Neural cell (in vitro differentiated cells): ENCODE measurements around the gene EML4. TPM values are rescaled to one million over a fixed set of nuclear protein-coding genes. Genes with fewer than 3 reads are reported as not detected.

Source experiments
- H2AFZ ChIP-seq: fragments of 200-600, 300-800 bp; sonication (generic), shearing (Covaris generic); 2 replicates; pipeline ENCODE4 v1.6.0; 2014; ENCODE audit warnings: low read depth, mild to moderate bottlenecking, antibody characterized with exemption, low read length, moderate library complexity
- H3F3A ChIP-seq: fragments of 200-600 bp; shearing (Covaris generic); 2 replicates; pipeline ENCODE4 v1.6.1; 2016; ENCODE audit warnings: mild to moderate bottlenecking, moderate library complexity, mixed read lengths, antibody characterized with exemption, low read length; ENCODE audit not compliant: insufficient read depth, poor library complexity, severe bottlenecking
- H3K27ac ChIP-seq: fragments of 200-600, 300-800 bp; sonication (generic), shearing (Covaris generic); 2 replicates; pipeline ENCODE4 v1.5.1; 2014; ENCODE audit warnings: mild to moderate bottlenecking, low read length, moderate library complexity
- H3K27me3 ChIP-seq: fragments of 300-800, 200-600 bp; sonication (generic), shearing (Covaris generic); 2 replicates; pipeline ENCODE4 v1.6.0; 2014; ENCODE audit warnings: mild to moderate bottlenecking, low read depth, low read length, moderate library complexity; ENCODE audit not compliant: insufficient read depth
- H3K36me3 ChIP-seq: fragments of 300-800, 200-600 bp; sonication (generic), shearing (Covaris generic); 2 replicates; pipeline ENCODE4 v1.5.1; 2014; ENCODE audit warnings: mild to moderate bottlenecking, antibody characterized with exemption, low read length, moderate library complexity; ENCODE audit not compliant: insufficient read depth
- H3K4me2 ChIP-seq: fragments of 300-800, 200-600 bp; sonication (generic), shearing (Covaris generic); 2 replicates; pipeline ENCODE4 v1.6.0; 2014; ENCODE audit warnings: mild to moderate bottlenecking, low read length
- H3K4me3 ChIP-seq: fragments of 300-800, 200-600 bp; sonication (generic), shearing (Covaris generic); 2 replicates; pipeline ENCODE4 v1.5.1; 2014; ENCODE audit warnings: mild to moderate bottlenecking, low read length, moderate library complexity
- H3K79me2 ChIP-seq: fragments of 200-600 bp; shearing (Covaris generic); replicated peaks from 2 replicates; pipeline ENCODE4 v1.6.0; 2014; ENCODE audit warnings: mild to moderate bottlenecking, low read length, moderate library complexity; ENCODE audit not compliant: insufficient read depth
- H3K9ac ChIP-seq: fragments of 300-800, 200-600 bp; sonication (generic), shearing (Covaris generic); 2 replicates; pipeline ENCODE4 v1.6.1; 2016; ENCODE audit warnings: mild to moderate bottlenecking, low read length, mixed read lengths
- H3K9me2 ChIP-seq: fragments of 200-600 bp; shearing (Covaris generic); 2 replicates; pipeline ENCODE4 v1.6.1; 2016; ENCODE audit warnings: mild to moderate bottlenecking, low read length, mixed read lengths; ENCODE audit not compliant: insufficient read depth
- H3K9me3 ChIP-seq: fragments of 200-600, 300-800 bp; sonication (generic), shearing (Covaris generic); 2 replicates; pipeline ENCODE4 v1.6.1; 2016; ENCODE audit warnings: mild to moderate bottlenecking, mixed run types, low read length, moderate library complexity, mixed read lengths
- H4K20me1 ChIP-seq: fragments of 200-600 bp; shearing (Covaris generic); 2 replicates; pipeline ENCODE4 v1.6.1; 2016; ENCODE audit warnings: mild to moderate bottlenecking, mixed run types; ENCODE audit not compliant: insufficient read depth
- EP300 ChIP-seq: fragments of 450-650 bp; conservative IDR thresholded peaks from 2 replicates; pipeline ENCODE4 v1.6.1; 2014; ENCODE audit warnings: antibody characterized with exemption, mild to moderate bottlenecking, moderate library complexity; ENCODE audit not compliant: poor library complexity, severe bottlenecking
- EZH2 ChIP-seq: fragments of 200-600, 300-800 bp; shearing (Covaris generic), sonication (generic); IDR thresholded peaks from 2 replicates; pipeline ENCODE4 v1.6.1; 2014; ENCODE audit warnings: antibody characterized with exemption, low read length, borderline replicate concordance, mild to moderate bottlenecking; ENCODE audit not compliant: insufficient read depth, poor library complexity, severe bottlenecking
- MXI1 ChIP-seq: fragments of 450-650 bp; conservative IDR thresholded peaks from 2 replicates; pipeline ENCODE4 v1.6.1; 2014; ENCODE audit warnings: antibody characterized with exemption, mild to moderate bottlenecking; ENCODE audit not compliant: poor library complexity, severe bottlenecking
- POLR2AphosphoS5 ChIP-seq: IDR thresholded peaks from 2 replicates; pipeline ENCODE4 v1.6.1; 2012
- RAD21 ChIP-seq: fragments of 450-650 bp; conservative IDR thresholded peaks from 2 replicates; pipeline ENCODE4 v1.6.1; 2014; ENCODE audit warnings: antibody characterized with exemption, mild to moderate bottlenecking, moderate library complexity
- SMC3 ChIP-seq: fragments of 450-650 bp; conservative IDR thresholded peaks from 2 replicates; pipeline ENCODE4 v1.6.1; 2014; ENCODE audit warnings: antibody characterized with exemption, mild to moderate bottlenecking, moderate library complexity; ENCODE audit not compliant: poor library complexity
- TAF1 ChIP-seq: IDR thresholded peaks from 2 replicates; pipeline ENCODE4 v1.6.1; 2012; ENCODE audit warnings: low read depth
- polyA plus RNA-seq: library from polyadenylated mRNA; depleted of rRNA; stranded (reverse); fragments of >200 nt; gene quantifications from 2 replicates; pipeline ENCODE4 v1.2.3, GENCODE V29; 2014
- TF ChIP-seq, protein P1 (sequence below): IDR thresholded peaks from 2 replicates; pipeline ENCODE4 v1.6.1; 2012; ENCODE audit warnings: borderline replicate concordance
- TF ChIP-seq, protein P2 (sequence below): fragments of 450-650 bp; IDR thresholded peaks from 2 replicates; pipeline ENCODE4 v1.5.1; 2014; ENCODE audit warnings: antibody characterized with exemption, mild to moderate bottlenecking, moderate library complexity; ENCODE audit not compliant: poor library complexity, severe bottlenecking

EML4 gene
- polyA plus RNA-seq, 1 donor from 2014 or later, result 33.9 TPM

DNA sequence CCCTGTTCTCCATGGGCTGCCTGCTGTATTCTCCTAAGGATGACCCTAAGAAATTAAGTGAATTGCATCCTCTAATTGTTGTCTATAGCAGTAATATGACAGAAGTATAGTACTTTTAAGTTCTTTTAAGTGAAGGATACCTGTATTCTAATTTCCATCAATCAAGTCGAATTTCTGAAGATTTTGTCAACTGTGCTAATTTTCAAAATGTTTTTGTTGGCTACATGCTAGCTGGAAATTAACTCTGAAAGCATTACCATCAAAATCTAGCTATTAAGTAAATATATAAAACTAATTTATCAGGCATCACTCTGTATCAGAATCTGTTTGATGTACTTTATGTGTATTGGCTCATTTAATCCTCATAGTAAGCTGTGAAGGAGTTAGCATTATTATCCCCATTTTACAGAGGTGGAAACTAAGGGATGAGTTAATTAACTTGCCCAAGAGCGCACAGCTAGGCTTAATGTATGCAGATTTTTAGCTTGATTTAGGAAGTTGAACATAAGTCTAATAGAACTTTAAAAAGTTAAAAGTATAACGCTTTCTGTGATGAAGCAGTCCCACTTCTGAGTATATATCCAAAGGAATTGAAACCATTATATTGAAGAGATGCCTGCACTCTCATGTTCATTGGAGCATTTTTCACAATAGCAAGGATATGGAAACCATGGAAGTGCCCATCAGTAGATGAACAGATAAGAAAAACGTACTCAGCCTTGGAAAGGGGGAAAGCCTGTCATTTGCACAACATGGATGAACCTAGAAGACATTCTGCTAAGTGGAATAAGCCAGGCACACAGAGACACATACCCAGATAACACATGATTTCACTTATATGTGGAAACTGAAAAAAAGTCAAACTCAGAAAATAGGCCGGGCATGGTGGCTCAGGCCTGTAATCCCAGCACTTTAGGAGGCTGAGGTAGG lies 32.0 kb downstream of the EML4 start:
- no peaks in the 10 kb centered on the region for H3F3A ChIP-seq
- no peak overlapping the region for H3K9ac ChIP-seq
- H3K9me2 ChIP-seq, result no peaks in the 10 kb centered on the region
- no peaks in the 10 kb centered on the region for H4K20me1 ChIP-seq
- no peak overlapping the region for H3K4me2 ChIP-seq
- no peaks in the 10 kb centered on the region for H3K27me3 ChIP-seq
- no peaks in the 10 kb centered on the region for H3K79me2 ChIP-seq
- H3K4me3 ChIP-seq, result no peak overlapping the region
- no peaks in the 10 kb centered on the region for H3K36me3 ChIP-seq
- H3K9me3 ChIP-seq, result no peaks in the 10 kb centered on the region
- TF ChIP-seq SMC3, result no peak
- no peak for TF ChIP-seq MXI1
- no peak for TF ChIP-seq EP300
- TF ChIP-seq, protein P1, sequence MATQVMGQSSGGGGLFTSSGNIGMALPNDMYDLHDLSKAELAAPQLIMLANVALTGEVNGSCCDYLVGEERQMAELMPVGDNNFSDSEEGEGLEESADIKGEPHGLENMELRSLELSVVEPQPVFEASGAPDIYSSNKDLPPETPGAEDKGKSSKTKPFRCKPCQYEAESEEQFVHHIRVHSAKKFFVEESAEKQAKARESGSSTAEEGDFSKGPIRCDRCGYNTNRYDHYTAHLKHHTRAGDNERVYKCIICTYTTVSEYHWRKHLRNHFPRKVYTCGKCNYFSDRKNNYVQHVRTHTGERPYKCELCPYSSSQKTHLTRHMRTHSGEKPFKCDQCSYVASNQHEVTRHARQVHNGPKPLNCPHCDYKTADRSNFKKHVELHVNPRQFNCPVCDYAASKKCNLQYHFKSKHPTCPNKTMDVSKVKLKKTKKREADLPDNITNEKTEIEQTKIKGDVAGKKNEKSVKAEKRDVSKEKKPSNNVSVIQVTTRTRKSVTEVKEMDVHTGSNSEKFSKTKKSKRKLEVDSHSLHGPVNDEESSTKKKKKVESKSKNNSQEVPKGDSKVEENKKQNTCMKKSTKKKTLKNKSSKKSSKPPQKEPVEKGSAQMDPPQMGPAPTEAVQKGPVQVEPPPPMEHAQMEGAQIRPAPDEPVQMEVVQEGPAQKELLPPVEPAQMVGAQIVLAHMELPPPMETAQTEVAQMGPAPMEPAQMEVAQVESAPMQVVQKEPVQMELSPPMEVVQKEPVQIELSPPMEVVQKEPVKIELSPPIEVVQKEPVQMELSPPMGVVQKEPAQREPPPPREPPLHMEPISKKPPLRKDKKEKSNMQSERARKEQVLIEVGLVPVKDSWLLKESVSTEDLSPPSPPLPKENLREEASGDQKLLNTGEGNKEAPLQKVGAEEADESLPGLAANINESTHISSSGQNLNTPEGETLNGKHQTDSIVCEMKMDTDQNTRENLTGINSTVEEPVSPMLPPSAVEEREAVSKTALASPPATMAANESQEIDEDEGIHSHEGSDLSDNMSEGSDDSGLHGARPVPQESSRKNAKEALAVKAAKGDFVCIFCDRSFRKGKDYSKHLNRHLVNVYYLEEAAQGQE, result no peak
- TF ChIP-seq EZH2, result no peak
- no peak for TF ChIP-seq RAD21
- no peak for TF ChIP-seq POLR2AphosphoS5
- TF ChIP-seq, protein P2, sequence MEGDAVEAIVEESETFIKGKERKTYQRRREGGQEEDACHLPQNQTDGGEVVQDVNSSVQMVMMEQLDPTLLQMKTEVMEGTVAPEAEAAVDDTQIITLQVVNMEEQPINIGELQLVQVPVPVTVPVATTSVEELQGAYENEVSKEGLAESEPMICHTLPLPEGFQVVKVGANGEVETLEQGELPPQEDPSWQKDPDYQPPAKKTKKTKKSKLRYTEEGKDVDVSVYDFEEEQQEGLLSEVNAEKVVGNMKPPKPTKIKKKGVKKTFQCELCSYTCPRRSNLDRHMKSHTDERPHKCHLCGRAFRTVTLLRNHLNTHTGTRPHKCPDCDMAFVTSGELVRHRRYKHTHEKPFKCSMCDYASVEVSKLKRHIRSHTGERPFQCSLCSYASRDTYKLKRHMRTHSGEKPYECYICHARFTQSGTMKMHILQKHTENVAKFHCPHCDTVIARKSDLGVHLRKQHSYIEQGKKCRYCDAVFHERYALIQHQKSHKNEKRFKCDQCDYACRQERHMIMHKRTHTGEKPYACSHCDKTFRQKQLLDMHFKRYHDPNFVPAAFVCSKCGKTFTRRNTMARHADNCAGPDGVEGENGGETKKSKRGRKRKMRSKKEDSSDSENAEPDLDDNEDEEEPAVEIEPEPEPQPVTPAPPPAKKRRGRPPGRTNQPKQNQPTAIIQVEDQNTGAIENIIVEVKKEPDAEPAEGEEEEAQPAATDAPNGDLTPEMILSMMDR, result no peak
- no peak for TF ChIP-seq TAF1
- no peak overlapping the region for H2AFZ ChIP-seq
- H3K27ac ChIP-seq, result no peak overlapping the region

DNA sequence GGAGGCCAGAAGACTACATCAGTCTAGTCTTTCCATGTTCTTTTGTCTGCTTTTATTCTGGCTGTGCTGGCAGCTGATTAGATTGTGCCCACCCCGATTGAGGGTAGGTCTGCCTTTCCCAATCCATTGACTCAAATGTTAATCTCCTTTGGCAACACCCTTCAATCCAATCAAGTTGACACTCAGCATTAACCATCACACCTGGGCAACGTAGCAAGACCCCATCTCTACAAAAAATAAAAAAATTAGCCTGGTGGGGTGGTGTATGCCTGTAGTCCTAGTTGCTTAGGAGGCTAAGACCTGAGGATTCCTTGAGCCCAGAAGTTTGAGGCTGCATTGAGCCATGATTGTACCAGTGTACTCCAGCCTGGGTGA lies 33.5 kb downstream of the EML4 start:
- no peaks in the 10 kb centered on the region for H3K79me2 ChIP-seq
- no peak overlapping the region for H3K27ac ChIP-seq
- no peaks in the 10 kb centered on the region for H3F3A ChIP-seq
- H3K4me3 ChIP-seq, result no peak overlapping the region
- no peak overlapping the region for H3K9ac ChIP-seq
- TF ChIP-seq TAF1 (no peak), EZH2 (no peak)
- no peaks in the 10 kb centered on the region for H3K36me3 ChIP-seq
- no peaks in the 10 kb centered on the region for H3K9me3 ChIP-seq
- no peak overlapping the region for H2AFZ ChIP-seq
- H3K4me2 ChIP-seq, result no peak overlapping the region
- no peaks in the 10 kb centered on the region for H3K9me2 ChIP-seq
- no peaks in the 10 kb centered on the region for H4K20me1 ChIP-seq
- no peaks in the 10 kb centered on the region for H3K27me3 ChIP-seq
